Ovary (tissue), 9 donors: ENCODE measurements around the gene HTRA3. TPM values are rescaled to one million over a fixed set of nuclear protein-coding genes. Genes with fewer than 3 reads are reported as not detected.

ENCODE experiments used
- DNase-seq, 5 donors: peaks; one replicate each; pipeline ENCODE4 v3.0.0-alpha.2; 2019 to 2020
- H3K27ac ChIP-seq, 2 donors: fragments of 200-600 bp; one replicate each; pipeline versions ENCODE4 v1.5.1 to v1.8.0; 2019 to 2022
- H3K27me3 ChIP-seq: fragments of 200-600 bp; one replicate; pipeline ENCODE4 v1.8.0; 2022
- H3K36me3 ChIP-seq: fragments of 200-600 bp; sonication (generic); one replicate; pipeline ENCODE4 v1.5.1; 2019
- H3K4me1 ChIP-seq: one replicate; pipeline ENCODE4 v1.8.1; 2013; ENCODE audit warnings: mild to moderate bottlenecking, moderate library complexity; ENCODE audit not compliant: insufficient read depth
- H3K4me3 ChIP-seq: fragments of 200-600 bp; sonication (generic); one replicate; pipeline ENCODE4 v1.5.1; 2017
- H3K9me3 ChIP-seq, 2 donors: fragments of 200-600 bp in 1 of 2; sonication (generic) in 1 of 2; one replicate each; pipeline versions ENCODE4 v1.5.1 to v1.8.1; 2013 to 2019; ENCODE audit warnings: mild to moderate bottlenecking in 1 of 2, moderate library complexity in 1 of 2
- CTCF ChIP-seq, 3 donors: fragments of 450-650 bp in 2 of 3; fragments of 200-600 bp in 1 of 3; IDR thresholded peaks; one replicate each; pipeline versions ENCODE4 v1.5.1 to v1.8.0; 2016 to 2022; ENCODE audit warnings: antibody characterized with exemption in 3 of 3, mild to moderate bottlenecking in 1 of 3
- EP300 ChIP-seq: sonication (generic); formaldehyde crosslinking; IDR thresholded peaks from one replicate; pipeline ENCODE4 v1.6.1; 2017; ENCODE audit warnings: antibody characterized with exemption
- POLR2A ChIP-seq: fragments of 450-650 bp; IDR thresholded peaks from one replicate; pipeline ENCODE4 v1.6.1; 2017; ENCODE audit warnings: antibody characterized with exemption, mild to moderate bottlenecking, moderate library complexity
- WGBS, 3 donors: extraction: QIAGEN DNeasy Blood & Tissue Kit in 1 of 3; methylation state at CpG; one replicate each; pipeline versions ENCODE4 v1.1.5 to v1.1.7; 2013 to 2017; 5-methylcytosine and 5-hydroxymethylcytosine counted together
- intact Hi-C, 4 donors: fragments of 100-400 bp; cut with DNase I; formaldehyde crosslinking; loops; one replicate each; pipeline versions ENCODE4 v1.11.0 to v1.15.1; 2022 to 2023
- polyA plus RNA-seq, 2 donors: library from polyadenylated mRNA; stranded (reverse); fragments of 200-250 nt in 1 of 2; fragments of 350-450 nt in 1 of 2; fragmentation: Illumina TruSeq in 1 of 2; extraction: RNeasy Lipid Tissue Mini Kit (QIAGEN cat#74804) in 1 of 2; gene quantifications; one replicate each; pipeline ENCODE4 v1.2.3, GENCODE V29; 2013 to 2014
- total RNA-seq, 7 donors: library from RNA; depleted of rRNA in 2 of 7; stranded (reverse); fragments of >200 nt in 2 of 7; fragmentation: NEBNext Ultra II Directional in 3 of 7; extraction: Animal tissue kit (Norgen Biotek cat#: 25700) in 3 of 7; gene quantifications; one replicate each; pipeline versions ENCODE4 v1.1.0 to v1.2.4, GENCODE V29; 2016 to 2023
- donor health status: DM: no; HTN: no; CAD: no; lungs with moderate emphysema.
- donor health status: DM: no; HTN: no; CAD: no.
- donor health status: Bipolar disorder and iron deficiency.
- donor health status: DM: yes; HTN: yes; CAD: no.
- donor health status: DM: no; HTN: no; CAD: no.
- donor health status: DM: yes; HTN: yes; CAD: no.

HTRA3 gene
- total and polyA plus RNA-seq, 9 donors, result 36.2 to 163 (median 64.7) TPM

DNA sequence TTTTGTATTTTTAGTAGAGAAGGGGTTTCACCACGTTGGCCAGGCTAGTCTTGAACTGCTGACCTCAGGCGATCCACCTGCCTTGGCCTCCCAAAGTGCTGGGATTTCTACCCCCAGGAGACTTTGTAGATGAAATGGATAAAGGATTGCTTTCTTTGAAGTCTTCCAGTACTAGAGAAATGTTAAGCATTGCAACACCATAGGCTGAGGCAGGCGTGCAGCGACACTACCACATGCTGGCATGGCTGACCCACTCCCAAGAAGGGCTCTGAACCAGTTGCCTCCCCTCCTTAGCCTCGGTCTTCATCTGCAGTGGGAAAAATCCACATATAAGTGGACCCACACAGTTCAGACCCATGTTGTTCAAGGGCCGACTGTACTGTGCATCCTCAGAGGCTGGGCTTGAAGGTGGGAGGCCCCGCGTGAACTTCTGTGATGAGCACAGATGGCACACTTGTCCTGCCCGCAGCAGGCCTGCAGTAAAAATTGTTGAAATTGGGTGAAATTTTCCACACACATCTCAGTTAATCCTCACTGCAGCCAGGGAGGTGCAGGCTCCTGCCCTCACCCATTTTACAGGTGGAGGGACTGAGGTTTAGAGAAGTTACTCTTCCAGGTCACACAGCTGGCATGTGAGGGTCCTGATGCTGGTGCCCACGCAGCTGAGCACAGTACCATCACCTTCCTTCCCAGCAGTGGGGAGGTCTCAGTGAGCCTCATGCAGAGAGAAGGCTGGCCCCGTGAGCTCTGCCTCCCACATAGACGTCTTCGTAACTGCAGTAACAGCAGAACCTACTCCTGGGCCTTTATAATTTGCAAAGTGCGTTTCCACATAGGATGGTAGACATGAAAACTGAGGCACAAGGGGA, 35.5 kb downstream of the HTRA3 start:
- 86 to 88% (median 87%) methylated on average over 14 of the region's 14 CpGs for WGBS, 3 donors
- TF ChIP-seq CTCF (IDR thresholded peaks at IDR 0.05), result no peak
- TF ChIP-seq EP300, result no peak
- no peak for TF ChIP-seq POLR2A
- Histone ChIP-seq H3K4me3 (no peak overlapping the region), H3K27ac (no peak overlapping the region), H3K4me1 (peaks cover 30% of the 10 kb centered on the region), H3K9me3 (no peaks in the 10 kb centered on the region), H3K27me3 (no peaks in the 10 kb centered on the region), H3K36me3 (no peaks in the 10 kb centered on the region)
- intact Hi-C loops, result loop anchor here in 1 of 4 donors (10.0 kb wide), 1 partner anchor 50 kb away; no protein-coding TSS in a partner anchor
- DNase-seq, result peak in 3 of 5 donors; percentile 9 to 32 (median 12)

- Histone ChIP-seq H3K9me3 (no peaks in the 10 kb centered on the region), H3K36me3 (no peaks in the 10 kb centered on the region), H3K27me3 (no peaks in the 10 kb centered on the region), H3K4me1 (peaks cover 34% of the 10 kb centered on the region), H3K27ac (peak overlapping the region in 1 of 2 donors; percentile 52), H3K4me3 (no peak overlapping the region)
- TF ChIP-seq CTCF (IDR thresholded peaks at IDR 0.05) (peak in 1 of 3 donors; percentile 48), EP300 (no peak)
- intact Hi-C loops, result loop anchor here in 2 of 4 donors (1.0 to 10.0 kb wide), 2 partner anchors 49 to 121 kb away; no protein-coding TSS in a partner anchor
- DNase-seq, result peak; percentile 61 to 78 (median 72)
- WGBS, 3 donors, result 39 to 57% (median 48%) methylated on average over 35 of the region's 35 CpGs
Observed at GRCh38 chr4:8305851-8306471, 36.4 kb downstream of the HTRA3 start.

GRCh38 chr4:8306511-8307021, 37.0 kb downstream of the HTRA3 start:
- Histone ChIP-seq H3K9me3 (no peaks in the 10 kb centered on the region), H3K4me3 (no peak overlapping the region), H3K36me3 (no peaks in the 10 kb centered on the region), H3K4me1 (peaks cover 34% of the 10 kb centered on the region), H3K27ac (peak overlapping the region in 1 of 2 donors; percentile 52), H3K27me3 (no peaks in the 10 kb centered on the region)
- DNase-seq, result peak in 4 of 5 donors; percentile 52 to 64 (median 58)
- intact Hi-C loops, result loop anchor here in 2 of 4 donors (1.0 to 10.0 kb wide), 2 partner anchors 48 to 121 kb away; no protein-coding TSS in a partner anchor
- WGBS, 3 donors, result 17 to 33% (median 19%) methylated on average over 16 of the region's 16 CpGs
- TF ChIP-seq POLR2A, result no peak

DNA sequence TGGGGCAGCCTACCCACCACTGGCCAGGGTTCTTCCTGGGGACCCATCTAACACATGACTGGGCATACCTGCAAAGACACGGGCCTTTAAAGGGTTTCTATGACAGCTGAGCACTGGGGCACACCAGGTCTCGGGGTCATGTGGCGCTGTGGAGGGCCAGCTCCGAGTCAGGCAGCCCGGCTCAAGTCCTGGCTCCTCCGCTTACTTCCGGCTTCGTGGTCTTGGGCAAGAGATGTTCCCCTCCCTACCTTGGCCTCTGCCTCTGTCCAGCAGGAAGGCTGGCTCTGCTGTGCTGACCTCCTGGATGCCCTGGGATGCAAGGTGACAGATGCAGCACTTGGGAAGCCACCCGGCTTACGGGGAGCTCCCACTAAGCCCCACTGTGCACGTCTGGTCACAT, 37.6 kb downstream of the HTRA3 start:
- H3K4me3 ChIP-seq, result no peak overlapping the region
- DNase-seq, result peak in 2 of 5 donors; percentile 26 to 27
- no peak overlapping the region for H3K27ac ChIP-seq
- H3K9me3 ChIP-seq, result no peaks in the 10 kb centered on the region
- peaks cover 34% of the 10 kb centered on the region for H3K4me1 ChIP-seq
- intact Hi-C loops, result loop anchor here in 1 of 4 donors (10.0 kb wide), 1 partner anchor 48 kb away; no protein-coding TSS in a partner anchor
- 78 to 82% (median 79%) methylated on average over 11 of the region's 11 CpGs for WGBS, 3 donors
- no peaks in the 10 kb centered on the region for H3K36me3 ChIP-seq
- no peaks in the 10 kb centered on the region for H3K27me3 ChIP-seq
- no peak for TF ChIP-seq EP300

DNA sequence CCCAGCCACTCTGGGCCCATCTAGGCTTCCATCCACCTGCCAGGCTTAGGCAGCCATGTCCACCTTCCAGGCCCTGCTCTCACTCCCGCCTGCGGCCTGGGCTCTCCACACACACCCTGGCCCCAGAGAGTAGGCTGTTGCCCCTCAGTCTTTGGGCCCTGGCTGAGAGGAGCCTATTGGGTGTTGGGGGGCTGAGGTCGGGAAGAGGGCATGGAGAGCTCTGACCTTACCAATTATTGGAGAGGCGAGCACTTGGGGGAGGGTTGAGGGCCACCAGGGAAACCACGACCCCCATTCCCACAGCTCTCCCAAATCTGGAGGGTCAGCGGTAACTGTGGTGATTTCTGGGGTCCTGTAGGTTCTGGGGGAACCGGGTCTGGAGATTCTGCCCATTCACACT, 38.2 kb downstream of the HTRA3 start:
- H3K4me3 ChIP-seq, result no peak overlapping the region
- H3K27me3 ChIP-seq, result no peaks in the 10 kb centered on the region
- H3K36me3 ChIP-seq, result no peaks in the 10 kb centered on the region
- peaks cover 34% of the 10 kb centered on the region for H3K4me1 ChIP-seq
- H3K27ac ChIP-seq, result no peak overlapping the region
- TF ChIP-seq EP300 (no peak), CTCF (IDR thresholded peaks at IDR 0.05) (no peak), POLR2A (no peak)
- H3K9me3 ChIP-seq, result no peaks in the 10 kb centered on the region
- intact Hi-C loops, result loop anchor here in 1 of 4 donors (10.0 kb wide), 1 partner anchor 47 kb away; no protein-coding TSS in a partner anchor
- WGBS, 3 donors, result 94 to 98% (median 96%) methylated on average over 7 of the region's 7 CpGs
- peak in 3 of 5 donors; percentile 12 to 33 (median 16) for DNase-seq
